Measurements from ENCODE around the gene ARHGAP6.

ARHGAP6 gene

DNA sequence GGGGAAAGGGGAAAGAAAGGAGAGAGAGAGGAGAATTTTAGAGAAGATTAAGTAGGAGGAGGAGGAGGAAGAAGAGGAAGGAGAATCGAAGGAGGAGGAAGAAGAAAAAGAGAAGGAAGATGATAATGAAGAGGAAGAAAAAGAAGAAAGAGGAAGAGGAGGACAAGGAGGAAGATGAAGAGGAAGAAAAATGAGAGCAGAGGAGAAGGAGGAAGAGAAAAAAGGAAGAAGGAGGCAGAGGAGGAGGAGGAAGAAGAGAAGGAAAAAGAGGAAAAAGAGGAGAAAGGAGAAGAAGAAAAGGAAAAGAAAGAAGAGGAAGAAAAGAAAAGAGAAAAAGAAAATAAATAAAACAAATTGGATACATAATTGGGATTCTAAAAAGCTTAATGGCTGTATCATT is 181.4 kb downstream of the ARHGAP6 start:
- no peak overlapping the region for H3K4me3 ChIP-seq (ENCODE audit: low read depth, low read length)
- TF ChIP-seq, protein P1, sequence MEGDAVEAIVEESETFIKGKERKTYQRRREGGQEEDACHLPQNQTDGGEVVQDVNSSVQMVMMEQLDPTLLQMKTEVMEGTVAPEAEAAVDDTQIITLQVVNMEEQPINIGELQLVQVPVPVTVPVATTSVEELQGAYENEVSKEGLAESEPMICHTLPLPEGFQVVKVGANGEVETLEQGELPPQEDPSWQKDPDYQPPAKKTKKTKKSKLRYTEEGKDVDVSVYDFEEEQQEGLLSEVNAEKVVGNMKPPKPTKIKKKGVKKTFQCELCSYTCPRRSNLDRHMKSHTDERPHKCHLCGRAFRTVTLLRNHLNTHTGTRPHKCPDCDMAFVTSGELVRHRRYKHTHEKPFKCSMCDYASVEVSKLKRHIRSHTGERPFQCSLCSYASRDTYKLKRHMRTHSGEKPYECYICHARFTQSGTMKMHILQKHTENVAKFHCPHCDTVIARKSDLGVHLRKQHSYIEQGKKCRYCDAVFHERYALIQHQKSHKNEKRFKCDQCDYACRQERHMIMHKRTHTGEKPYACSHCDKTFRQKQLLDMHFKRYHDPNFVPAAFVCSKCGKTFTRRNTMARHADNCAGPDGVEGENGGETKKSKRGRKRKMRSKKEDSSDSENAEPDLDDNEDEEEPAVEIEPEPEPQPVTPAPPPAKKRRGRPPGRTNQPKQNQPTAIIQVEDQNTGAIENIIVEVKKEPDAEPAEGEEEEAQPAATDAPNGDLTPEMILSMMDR (IDR thresholded peaks at IDR 0.05; ENCODE audit: low read depth, low read length) = no peak

DNA sequence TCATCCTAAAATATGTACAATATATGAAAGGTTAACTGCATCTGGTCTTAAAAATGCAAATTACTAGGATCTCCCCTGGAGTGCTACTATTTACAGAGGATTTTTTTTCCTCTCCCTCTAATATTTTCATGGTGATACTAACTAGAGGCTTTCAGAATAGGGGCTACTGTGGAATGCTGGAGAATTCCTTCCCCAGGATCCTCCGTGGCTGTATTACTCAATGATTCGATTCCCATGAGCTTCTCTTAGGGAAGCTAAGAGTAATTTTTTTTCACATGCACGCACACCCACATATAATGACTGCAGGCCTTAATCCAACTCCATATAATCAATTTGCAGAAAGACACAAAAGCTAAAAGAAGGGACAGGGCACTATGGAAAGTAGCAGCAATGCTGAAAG is 184.7 kb downstream of the ARHGAP6 start:
- TF ChIP-seq, protein P1 (IDR thresholded peaks at IDR 0.05; ENCODE audit: low read depth, low read length) = no peak

DNA sequence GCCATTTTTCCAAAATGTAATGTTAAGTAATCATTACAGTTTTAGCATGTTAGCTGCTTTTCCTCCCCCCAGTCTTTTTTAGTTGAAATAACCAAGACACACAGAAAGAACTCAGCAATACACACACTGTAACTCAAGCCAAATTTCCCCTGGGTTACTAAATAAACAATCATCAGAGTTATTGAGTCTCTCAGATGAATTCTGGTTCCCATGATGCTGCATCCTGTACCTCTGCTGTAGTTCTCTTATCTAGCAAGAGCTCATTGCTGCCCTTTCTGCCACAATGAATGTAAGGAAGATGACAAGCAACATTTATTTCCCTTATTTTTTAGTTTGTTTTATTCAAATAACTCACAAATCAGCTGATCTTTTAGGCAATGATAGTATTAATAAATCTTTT is 185.1 kb downstream of the ARHGAP6 start:
- TF ChIP-seq, protein P1 (IDR thresholded peaks at IDR 0.05; ENCODE audit: low read depth, low read length) = no peak
- H3K4me3 ChIP-seq (ENCODE audit: low read depth, low read length) = no peak overlapping the region

More for the DNA sequence above, 184.7 kb downstream of the ARHGAP6 start:
- no peak overlapping the region for H3K4me3 ChIP-seq (ENCODE audit: low read depth, low read length)

- no peak overlapping the region for H3K4me3 ChIP-seq (ENCODE audit: low read depth, low read length)
- TF ChIP-seq, protein P1 (IDR thresholded peaks at IDR 0.05; ENCODE audit: low read depth, low read length) = no peak
Measured at GRCh38 chrX:11478911-11479310, 186.8 kb downstream of the ARHGAP6 start.

DNA sequence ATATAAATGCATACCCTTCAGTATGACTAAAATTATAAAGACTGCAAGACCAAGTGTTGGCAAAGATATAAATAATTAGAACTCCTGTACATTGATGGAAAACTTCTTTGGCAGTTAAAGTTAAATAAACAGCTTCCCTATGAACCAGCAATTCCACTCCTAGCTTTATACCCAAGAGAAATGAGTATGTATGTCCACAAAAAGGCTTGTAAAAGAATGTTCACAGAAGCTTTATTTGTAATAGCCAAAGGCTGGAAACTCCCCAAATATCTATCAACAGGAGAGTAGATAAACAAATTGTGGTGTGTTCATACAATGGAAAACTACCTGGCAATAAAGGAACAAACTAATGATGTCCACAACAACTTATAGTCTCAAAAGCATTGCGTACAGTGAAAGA is 187.7 kb downstream of the ARHGAP6 start:
- TF ChIP-seq, protein P1 (IDR thresholded peaks at IDR 0.05; ENCODE audit: low read depth, low read length) = no peak
- H3K4me3 ChIP-seq (ENCODE audit: low read depth, low read length) = no peak overlapping the region

DNA sequence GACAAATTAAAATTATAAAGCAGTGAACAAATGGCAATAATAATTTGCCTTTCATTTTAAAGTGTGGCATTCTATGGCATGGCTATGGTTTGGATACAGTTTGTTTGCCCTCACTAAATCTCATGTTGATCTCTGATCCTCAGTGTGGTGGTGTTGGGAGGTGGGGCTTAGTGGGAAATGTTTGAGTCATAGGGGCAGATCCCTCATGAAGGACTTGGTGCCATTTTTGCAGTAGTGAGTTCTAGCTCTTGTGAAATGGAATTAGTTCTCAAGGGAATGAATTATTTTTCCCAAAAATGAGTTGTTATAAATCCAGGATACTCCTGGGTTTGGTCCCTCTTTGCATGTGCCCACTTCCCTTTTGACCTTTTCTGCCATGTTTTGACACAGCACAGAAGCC is 191.1 kb downstream of the ARHGAP6 start:
- H3K4me3 ChIP-seq (ENCODE audit: low read depth, low read length) = no peak overlapping the region
- TF ChIP-seq, protein P1 (IDR thresholded peaks at IDR 0.05; ENCODE audit: low read depth, low read length) = no peak

DNA sequence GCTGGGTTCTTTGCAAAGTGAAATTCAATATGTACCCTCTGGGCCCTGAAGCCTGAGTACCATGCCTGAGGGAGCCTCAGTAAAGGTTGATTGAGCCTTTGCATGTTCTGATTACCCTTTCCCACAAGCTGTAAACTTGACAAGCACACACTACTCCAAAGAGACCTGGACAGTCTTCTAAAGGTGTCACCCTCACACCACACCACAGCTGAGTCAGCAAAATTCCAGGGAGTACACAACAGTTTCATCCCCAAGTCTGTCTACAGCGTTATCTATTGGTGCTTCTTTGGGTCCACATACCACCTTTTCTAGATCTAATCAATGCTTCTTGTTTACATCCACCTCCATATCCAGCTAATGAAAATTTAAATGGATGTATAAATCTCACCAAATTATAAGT is 191.7 kb downstream of the ARHGAP6 start:
- no peak overlapping the region for H3K4me3 ChIP-seq (ENCODE audit: low read depth, low read length)
- TF ChIP-seq, protein P1 (IDR thresholded peaks at IDR 0.05; ENCODE audit: low read depth, low read length) = no peak
